Uterus (tissue), 2 donors: ENCODE results near the gene LARP7.

Experiments
- CTCF ChIP-seq, 4 experiments: fragments of 200-600 bp in 2 of 4; fragments of 450-650 bp in 2 of 4; sonication (generic) in 2 of 4; IDR thresholded peaks; one replicate each; pipeline ENCODE4 v1.5.1; 2016 to 2019; ENCODE audit warnings: antibody characterized with exemption in 4 of 4, mild to moderate bottlenecking in 2 of 4, moderate library complexity in 1 of 4
- POLR2A ChIP-seq, 2 donors: fragments of 450-650 bp; IDR thresholded peaks; one replicate each; pipeline ENCODE4 v1.6.1; 2016; ENCODE audit warnings: antibody characterized with exemption in 2 of 2, mild to moderate bottlenecking in 1 of 2, moderate library complexity in 1 of 2

DNA sequence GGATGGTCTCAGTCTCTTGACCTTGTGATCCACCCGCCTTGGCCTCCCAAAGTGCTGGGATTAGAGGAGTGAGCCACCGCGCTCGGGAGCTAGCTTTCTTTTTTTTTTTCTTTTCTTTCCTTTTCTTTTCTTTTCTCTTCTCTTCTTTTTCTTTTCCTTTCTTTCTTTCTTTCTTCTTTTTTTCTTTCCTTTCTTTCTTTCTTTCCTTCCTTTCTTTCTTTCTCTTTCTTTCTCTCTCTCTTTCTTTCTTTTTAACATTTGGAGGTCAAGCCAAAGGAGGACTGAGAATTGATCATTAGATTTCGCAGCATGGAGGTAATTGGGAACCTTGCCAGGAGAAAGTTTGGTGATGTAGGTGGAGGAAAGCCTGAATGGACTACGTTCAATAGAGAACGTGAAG, 67.4 kb downstream of the LARP7 start:
- TF ChIP-seq CTCF (IDR thresholded peaks at IDR 0.05) (no peak), POLR2A (IDR thresholded peaks at IDR 0.05) (no peak)
